Thyroid gland (tissue), 4 donors: ENCODE measurements around the gene ADPRHL1. TPM values are rescaled to one million over a fixed set of nuclear protein-coding genes. Genes with fewer than 3 reads are reported as not detected.

Experiments
- DNase-seq, 2 donors: peaks; one replicate each; pipeline ENCODE4 v3.0.0-alpha.2; 2019
- H3K27ac ChIP-seq, 3 donors: fragments of 200-600 bp; sonication (generic); 1 replicate in 2 of 3; 2 replicates in 1 of 3; pipeline ENCODE4 v1.5.1; 2016 to 2019; ENCODE audit warnings: mild to moderate bottlenecking in 1 of 3, moderate library complexity in 1 of 3
- H3K27me3 ChIP-seq: fragments of 200-600 bp; sonication (generic); one replicate; pipeline ENCODE4 v1.5.1; 2019
- H3K36me3 ChIP-seq, 2 donors: fragments of 200-600 bp; sonication (generic); one replicate each; pipeline ENCODE4 v1.5.1; 2016 to 2019
- H3K4me1 ChIP-seq, 2 donors: fragments of 200-600 bp; sonication (generic); one replicate each; pipeline ENCODE4 v1.5.1; 2017 to 2019
- H3K4me3 ChIP-seq, 3 donors: fragments of 200-600 bp; sonication (generic); replicated peaks in 1 of 3; 1 replicate in 2 of 3; 2 replicates in 1 of 3; pipeline ENCODE4 v1.5.1; 2016; ENCODE audit warnings: mild to moderate bottlenecking in 1 of 3
- H3K9me3 ChIP-seq: fragments of 200-600 bp; sonication (generic); one replicate; pipeline ENCODE4 v1.5.1; 2017
- POLR2A ChIP-seq, 2 donors: fragments of 450-650 bp; IDR thresholded peaks; one replicate each; pipeline ENCODE4 v1.6.1; 2017; ENCODE audit warnings: antibody characterized with exemption in 2 of 2, mild to moderate bottlenecking in 2 of 2, moderate library complexity in 1 of 2
- WGBS, 2 donors: methylation state at CpG; one replicate each; pipeline ENCODE4 v1.1.5; 2017; 5-methylcytosine and 5-hydroxymethylcytosine counted together
- intact Hi-C: fragments of 100-400 bp; cut with DNase I; formaldehyde crosslinking; loops from one replicate; pipeline ENCODE4 v1.15.1; 2023
- total RNA-seq, 4 donors: library from RNA; depleted of rRNA; stranded (reverse); fragments of >200 nt; gene quantifications; one replicate each; pipeline ENCODE4 v1.2.3, GENCODE V29; 2016
- TF ChIP-seq, protein P1 (sequence below), 6 experiments: fragments of 200-600 bp in 3 of 6; fragments of 450-650 bp in 3 of 6; sonication (generic) in 3 of 6; IDR thresholded peaks; one replicate each; pipeline ENCODE4 v1.5.1; 2016 to 2019; ENCODE audit warnings: antibody characterized with exemption in 6 of 6, mild to moderate bottlenecking in 2 of 6, inconsistent platforms in 1 of 6, moderate library complexity in 1 of 6

ADPRHL1 gene
- total RNA-seq, 4 donors from 2014 or later, result 0.20 to 2.0 (median 1.0) TPM

DNA sequence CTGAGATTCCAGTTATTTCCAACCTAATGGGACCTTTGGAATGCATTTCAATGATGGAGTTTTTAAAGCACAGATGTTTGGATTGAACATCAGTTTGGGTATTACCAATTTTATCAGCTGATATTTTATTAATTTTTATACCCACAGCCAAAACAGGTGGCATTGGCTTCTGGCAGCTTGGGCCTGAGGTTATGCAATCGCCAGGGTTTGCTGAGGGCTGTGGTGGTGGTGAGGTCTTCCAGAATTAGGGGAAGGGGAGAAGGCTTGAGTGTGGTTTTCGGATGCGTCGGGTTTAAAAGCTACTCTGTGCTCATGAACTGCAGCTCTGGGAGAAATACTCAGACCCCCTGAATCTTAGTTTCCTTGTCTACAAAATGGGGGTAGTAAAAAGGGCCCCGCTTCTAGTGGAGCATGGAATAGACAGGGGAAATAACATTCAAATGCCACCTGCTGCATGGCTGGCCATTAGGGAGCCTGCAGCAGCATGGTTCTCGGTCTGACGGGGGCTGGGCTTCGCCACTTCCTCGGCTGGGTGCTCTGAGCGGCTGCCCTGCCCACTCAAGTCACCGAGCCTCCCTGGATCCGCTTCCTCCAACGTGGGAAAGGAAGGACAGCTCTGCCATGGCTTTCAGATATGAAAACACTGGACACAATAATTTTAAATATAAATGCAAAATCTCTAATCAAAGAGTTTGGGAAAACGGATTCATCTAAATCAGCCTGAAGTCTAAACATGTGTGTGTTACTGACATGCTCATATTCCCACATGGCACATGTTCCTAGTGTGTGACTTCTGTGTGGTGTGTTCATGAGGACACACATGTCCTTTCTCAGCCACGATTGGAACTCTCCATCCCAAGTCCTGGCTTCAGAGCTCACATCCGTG is 35.2 kb downstream of the ADPRHL1 start:
- Histone ChIP-seq H3K4me3 (no peak overlapping the region), H3K36me3 (no peaks in the 10 kb centered on the region), H3K9me3 (no peaks in the 10 kb centered on the region), H3K27ac (no peak overlapping the region), H3K27me3 (no peaks in the 10 kb centered on the region), H3K4me1 (no peaks in the 10 kb centered on the region)
- TF ChIP-seq, protein P1, sequence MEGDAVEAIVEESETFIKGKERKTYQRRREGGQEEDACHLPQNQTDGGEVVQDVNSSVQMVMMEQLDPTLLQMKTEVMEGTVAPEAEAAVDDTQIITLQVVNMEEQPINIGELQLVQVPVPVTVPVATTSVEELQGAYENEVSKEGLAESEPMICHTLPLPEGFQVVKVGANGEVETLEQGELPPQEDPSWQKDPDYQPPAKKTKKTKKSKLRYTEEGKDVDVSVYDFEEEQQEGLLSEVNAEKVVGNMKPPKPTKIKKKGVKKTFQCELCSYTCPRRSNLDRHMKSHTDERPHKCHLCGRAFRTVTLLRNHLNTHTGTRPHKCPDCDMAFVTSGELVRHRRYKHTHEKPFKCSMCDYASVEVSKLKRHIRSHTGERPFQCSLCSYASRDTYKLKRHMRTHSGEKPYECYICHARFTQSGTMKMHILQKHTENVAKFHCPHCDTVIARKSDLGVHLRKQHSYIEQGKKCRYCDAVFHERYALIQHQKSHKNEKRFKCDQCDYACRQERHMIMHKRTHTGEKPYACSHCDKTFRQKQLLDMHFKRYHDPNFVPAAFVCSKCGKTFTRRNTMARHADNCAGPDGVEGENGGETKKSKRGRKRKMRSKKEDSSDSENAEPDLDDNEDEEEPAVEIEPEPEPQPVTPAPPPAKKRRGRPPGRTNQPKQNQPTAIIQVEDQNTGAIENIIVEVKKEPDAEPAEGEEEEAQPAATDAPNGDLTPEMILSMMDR (IDR thresholded peaks at IDR 0.05), result no peak
- TF ChIP-seq POLR2A (IDR thresholded peaks at IDR 0.05), result no peak
- no peak for DNase-seq
- intact Hi-C loops, result no loop called here
- 57 to 59% methylated on average over 14 to 16 of the region's 16 CpGs for WGBS, 2 donors

DNA sequence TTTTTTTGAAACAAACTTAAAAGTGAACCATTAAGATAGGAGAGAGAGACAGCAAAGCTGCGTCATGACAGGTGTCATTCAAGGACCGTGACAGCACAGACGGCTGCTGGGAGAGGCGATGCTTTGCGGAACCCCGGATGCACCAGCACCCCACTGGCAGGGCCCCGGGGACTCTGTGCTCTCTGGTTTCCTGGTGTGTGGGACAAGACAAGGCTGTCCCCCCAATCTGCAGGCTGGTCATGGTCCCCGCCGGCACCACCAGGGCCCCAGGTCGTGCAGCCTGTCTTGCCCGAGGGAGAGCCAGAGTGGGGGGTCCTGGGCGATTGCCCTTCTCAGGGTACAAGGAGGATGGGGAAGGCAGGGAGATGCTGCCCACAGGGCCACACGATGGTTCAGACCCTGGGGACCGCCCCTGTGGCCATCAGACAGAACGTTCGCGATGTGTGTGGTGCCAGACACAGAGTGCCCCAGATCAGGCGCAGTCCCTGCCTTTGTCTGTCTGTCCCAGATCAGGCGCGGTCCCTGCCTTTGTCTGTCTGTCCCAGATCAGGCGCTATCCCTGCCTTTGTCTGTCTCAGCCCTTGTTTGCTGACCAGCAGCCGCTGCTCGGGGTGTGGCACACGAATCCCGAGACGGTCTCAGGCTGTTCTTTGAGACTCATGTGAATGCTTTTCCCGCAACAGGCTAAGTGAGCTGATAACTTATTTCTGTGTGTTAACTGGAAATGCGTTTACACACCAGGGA is 36.1 kb downstream of the ADPRHL1 start:
- no peaks in the 10 kb centered on the region for H3K4me1 ChIP-seq
- H3K9me3 ChIP-seq, result no peaks in the 10 kb centered on the region
- no peak overlapping the region for H3K4me3 ChIP-seq
- no peaks in the 10 kb centered on the region for H3K27me3 ChIP-seq
- intact Hi-C loops, result no loop called here
- DNase-seq, result no peak
- WGBS, 2 donors, result 70 to 72% methylated on average over 24 of the region's 28 CpGs
- no peak for TF ChIP-seq POLR2A (IDR thresholded peaks at IDR 0.05)
- TF ChIP-seq, protein P1 (IDR thresholded peaks at IDR 0.05), result no peak
- H3K27ac ChIP-seq, result no peak overlapping the region
- H3K36me3 ChIP-seq, result no peaks in the 10 kb centered on the region

DNA sequence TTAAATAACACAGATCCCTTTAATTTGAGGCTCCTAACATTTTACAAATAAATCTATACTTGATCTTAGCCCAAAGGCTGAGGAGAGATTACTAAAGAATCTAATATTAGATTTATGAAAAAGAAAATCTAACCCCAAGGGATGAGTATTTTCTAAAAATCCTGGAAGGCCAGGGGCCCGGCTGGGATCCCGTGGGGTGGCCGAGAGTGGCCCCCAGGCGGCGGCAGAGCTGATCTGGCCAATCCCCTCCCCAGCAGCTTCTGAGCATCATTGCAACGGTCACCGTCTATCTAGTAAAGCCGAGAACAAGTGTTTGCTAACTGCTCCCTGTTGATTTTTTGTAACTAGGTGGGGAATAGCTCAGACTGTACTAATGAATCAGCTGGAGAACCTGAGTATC is 37.5 kb downstream of the ADPRHL1 start:
- 75% methylated on average over 8 of the region's 8 CpGs for WGBS, 2 donors
- Histone ChIP-seq H3K27ac (no peak overlapping the region), H3K4me3 (no peak overlapping the region), H3K36me3 (no peaks in the 10 kb centered on the region), H3K27me3 (no peaks in the 10 kb centered on the region), H3K4me1 (no peaks in the 10 kb centered on the region), H3K9me3 (no peaks in the 10 kb centered on the region)
- no peak for DNase-seq
- intact Hi-C loops, result no loop called here
- TF ChIP-seq, protein P1 (IDR thresholded peaks at IDR 0.05), result no peak
- TF ChIP-seq POLR2A (IDR thresholded peaks at IDR 0.05), result no peak

DNA sequence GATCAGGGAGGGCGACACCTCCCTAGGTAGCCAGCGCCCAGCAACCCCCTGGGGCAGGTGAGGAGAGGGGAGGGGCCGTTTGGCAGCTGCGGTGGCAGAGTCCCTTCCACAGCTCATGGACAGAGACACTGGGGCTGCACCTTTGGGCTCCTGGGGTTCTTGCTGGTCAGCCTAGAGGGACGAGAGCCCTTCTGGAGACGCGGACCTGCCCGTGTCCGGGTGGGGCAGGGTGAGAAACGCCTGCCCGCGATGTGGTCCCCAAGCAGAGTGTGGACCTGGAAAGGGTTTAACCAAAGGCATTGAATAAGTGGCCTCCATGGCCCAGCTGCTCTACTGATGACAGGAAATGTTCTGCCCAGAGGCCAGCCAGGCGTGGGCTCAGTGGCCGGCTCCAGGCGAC is 38.3 kb downstream of the ADPRHL1 start:
- 87 to 89% methylated on average over 13 to 15 of the region's 15 CpGs for WGBS, 2 donors
- intact Hi-C loops, result no loop called here
- Histone ChIP-seq H3K4me3 (no peak overlapping the region), H3K27me3 (no peaks in the 10 kb centered on the region), H3K4me1 (no peaks in the 10 kb centered on the region), H3K9me3 (no peaks in the 10 kb centered on the region), H3K36me3 (no peaks in the 10 kb centered on the region), H3K27ac (no peak overlapping the region)
- no peak for TF ChIP-seq POLR2A (IDR thresholded peaks at IDR 0.05)
- TF ChIP-seq, protein P1 (IDR thresholded peaks at IDR 0.05), result no peak
- DNase-seq, result no peak

DNA sequence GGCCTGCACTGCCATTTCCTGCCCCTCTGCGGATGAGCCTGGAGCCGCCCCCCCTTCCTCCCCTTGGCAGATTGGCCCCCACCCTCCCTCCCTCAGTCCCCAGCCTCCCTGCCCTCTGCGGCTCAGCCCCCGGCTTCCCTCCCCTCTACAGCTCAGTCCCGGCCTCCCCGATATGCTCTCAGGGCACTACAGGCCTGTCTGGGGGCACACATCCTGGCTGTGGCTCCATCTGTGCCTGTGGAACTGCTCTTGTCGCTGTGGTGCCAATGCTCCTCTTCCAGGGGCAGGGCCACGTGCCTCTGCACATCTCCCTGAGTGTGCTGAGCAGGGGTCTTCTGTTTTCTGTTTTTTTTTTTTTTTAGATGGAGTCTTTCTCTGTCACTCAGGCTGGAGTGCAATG is 39.0 kb downstream of the ADPRHL1 start:
- Histone ChIP-seq H3K9me3 (no peaks in the 10 kb centered on the region), H3K4me1 (no peaks in the 10 kb centered on the region), H3K27ac (no peak overlapping the region), H3K27me3 (no peaks in the 10 kb centered on the region), H3K4me3 (no peak overlapping the region), H3K36me3 (no peaks in the 10 kb centered on the region)
- 82 to 89% methylated on average over 8 of the region's 8 CpGs for WGBS, 2 donors
- TF ChIP-seq, protein P1 (IDR thresholded peaks at IDR 0.05), result no peak
- no peak for TF ChIP-seq POLR2A (IDR thresholded peaks at IDR 0.05)
- no peak for DNase-seq
- intact Hi-C loops, result no loop called here
